ENCODE data around the gene CXCR3. TPM values are rescaled to one million over a fixed set of nuclear protein-coding genes. Genes with fewer than 3 reads are reported as not detected.

Gene CXCR3
- total RNA-seq, 1 experiment from 2014 or later, result not detected

DNA sequence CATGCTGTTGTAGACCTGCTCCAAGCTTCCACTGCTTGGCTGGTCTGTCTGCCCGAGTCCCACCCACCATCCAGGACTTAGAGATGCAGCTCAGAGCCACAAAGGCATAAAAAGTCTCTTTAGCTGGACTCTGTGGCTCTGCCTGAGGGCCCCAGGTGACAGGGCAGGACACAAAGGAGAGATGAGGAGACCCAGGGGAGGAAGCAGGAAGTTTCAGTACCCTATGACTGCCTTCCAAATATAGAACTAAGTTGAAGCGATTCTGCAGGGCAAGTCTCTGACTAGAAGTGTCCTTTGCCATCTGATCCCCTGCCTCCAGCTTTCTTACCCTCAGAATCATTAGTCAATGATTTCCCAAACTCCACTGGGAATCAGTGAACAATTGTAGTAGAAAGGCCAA is 11.2 kb upstream of the CXCR3 start:
- H3K27me3 ChIP-seq (ENCODE audit: insufficient read depth, low read length), result no peaks in the 10 kb centered on the region
- no peak overlapping the region for H3K4me2 ChIP-seq (ENCODE audit: low read length)
- DNase-seq (ENCODE audit: low read depth, low spot score) (no peak), ATAC-seq (no peak)
- no peaks in the 10 kb centered on the region for H4K20me1 ChIP-seq (ENCODE audit: insufficient read depth)
- no peak overlapping the region for H3K4me3 ChIP-seq (replicated peaks in 1 of 2; ENCODE audit: low read depth in 1 of 2, low read length in 2 of 2)
- intact Hi-C loops (cut with micrococcal nuclease), result no loop called here
- ChIA-PET POLR2A (no interaction called here), RAD21 (ENCODE audit: low non-redundant PET in 1 of 2, low total read pairs in 2 of 2, uncharacterized antibody in 2 of 2, unreplicated experiment in 2 of 2) (no interaction called here), CTCF (no interaction called here)
- no peaks in the 10 kb centered on the region for H3K36me3 ChIP-seq (ENCODE audit: control insufficient read depth in 1 of 2, insufficient read depth in 2 of 2, low read length in 2 of 2)
- H3K9me2 ChIP-seq (ENCODE audit: insufficient read depth), result no peaks in the 10 kb centered on the region
- TF ChIP-seq, protein P1, sequence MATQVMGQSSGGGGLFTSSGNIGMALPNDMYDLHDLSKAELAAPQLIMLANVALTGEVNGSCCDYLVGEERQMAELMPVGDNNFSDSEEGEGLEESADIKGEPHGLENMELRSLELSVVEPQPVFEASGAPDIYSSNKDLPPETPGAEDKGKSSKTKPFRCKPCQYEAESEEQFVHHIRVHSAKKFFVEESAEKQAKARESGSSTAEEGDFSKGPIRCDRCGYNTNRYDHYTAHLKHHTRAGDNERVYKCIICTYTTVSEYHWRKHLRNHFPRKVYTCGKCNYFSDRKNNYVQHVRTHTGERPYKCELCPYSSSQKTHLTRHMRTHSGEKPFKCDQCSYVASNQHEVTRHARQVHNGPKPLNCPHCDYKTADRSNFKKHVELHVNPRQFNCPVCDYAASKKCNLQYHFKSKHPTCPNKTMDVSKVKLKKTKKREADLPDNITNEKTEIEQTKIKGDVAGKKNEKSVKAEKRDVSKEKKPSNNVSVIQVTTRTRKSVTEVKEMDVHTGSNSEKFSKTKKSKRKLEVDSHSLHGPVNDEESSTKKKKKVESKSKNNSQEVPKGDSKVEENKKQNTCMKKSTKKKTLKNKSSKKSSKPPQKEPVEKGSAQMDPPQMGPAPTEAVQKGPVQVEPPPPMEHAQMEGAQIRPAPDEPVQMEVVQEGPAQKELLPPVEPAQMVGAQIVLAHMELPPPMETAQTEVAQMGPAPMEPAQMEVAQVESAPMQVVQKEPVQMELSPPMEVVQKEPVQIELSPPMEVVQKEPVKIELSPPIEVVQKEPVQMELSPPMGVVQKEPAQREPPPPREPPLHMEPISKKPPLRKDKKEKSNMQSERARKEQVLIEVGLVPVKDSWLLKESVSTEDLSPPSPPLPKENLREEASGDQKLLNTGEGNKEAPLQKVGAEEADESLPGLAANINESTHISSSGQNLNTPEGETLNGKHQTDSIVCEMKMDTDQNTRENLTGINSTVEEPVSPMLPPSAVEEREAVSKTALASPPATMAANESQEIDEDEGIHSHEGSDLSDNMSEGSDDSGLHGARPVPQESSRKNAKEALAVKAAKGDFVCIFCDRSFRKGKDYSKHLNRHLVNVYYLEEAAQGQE (IDR thresholded peaks at IDR 0.05; ENCODE audit: low read depth), result no peak
- TF ChIP-seq CBX3 (IDR thresholded peaks at IDR 0.05; ENCODE audit: low read depth) (no peak), EZH2phosphoT487 (IDR thresholded peaks at IDR 0.05; ENCODE audit: borderline replicate concordance) (no peak), YY1 (IDR thresholded peaks at IDR 0.05; ENCODE audit: extremely low read depth, insufficient replicate concordance, low read depth, low read length) (no peak), POLR2AphosphoS5 (IDR thresholded peaks at IDR 0.05; ENCODE audit: low read depth, low read length) (no peak), POLR2A (IDR thresholded peaks at IDR 0.05; ENCODE audit: borderline replicate concordance, extremely low read depth, insufficient read depth, insufficient read length) (no peak), SIN3A (IDR thresholded peaks at IDR 0.05; ENCODE audit: low read depth) (no peak), ZNF274 (IDR thresholded peaks at IDR 0.05; ENCODE audit: low read depth, low read length) (no peak), TCF7L2 (IDR thresholded peaks at IDR 0.05; ENCODE audit: borderline replicate concordance, extremely low read depth, insufficient read depth, insufficient read length) (no peak), EGR1 (IDR thresholded peaks at IDR 0.05; ENCODE audit: low read depth) (no peak), FOSL1 (IDR thresholded peaks at IDR 0.05; ENCODE audit: low read depth) (no peak), SP1 (IDR thresholded peaks at IDR 0.05; ENCODE audit: low read depth) (no peak), RAD21 (IDR thresholded peaks at IDR 0.05; ENCODE audit: low read depth) (no peak), ELF1 (IDR thresholded peaks at IDR 0.05; ENCODE audit: borderline replicate concordance, low read depth) (no peak)
- TF ChIP-seq, protein P2, sequence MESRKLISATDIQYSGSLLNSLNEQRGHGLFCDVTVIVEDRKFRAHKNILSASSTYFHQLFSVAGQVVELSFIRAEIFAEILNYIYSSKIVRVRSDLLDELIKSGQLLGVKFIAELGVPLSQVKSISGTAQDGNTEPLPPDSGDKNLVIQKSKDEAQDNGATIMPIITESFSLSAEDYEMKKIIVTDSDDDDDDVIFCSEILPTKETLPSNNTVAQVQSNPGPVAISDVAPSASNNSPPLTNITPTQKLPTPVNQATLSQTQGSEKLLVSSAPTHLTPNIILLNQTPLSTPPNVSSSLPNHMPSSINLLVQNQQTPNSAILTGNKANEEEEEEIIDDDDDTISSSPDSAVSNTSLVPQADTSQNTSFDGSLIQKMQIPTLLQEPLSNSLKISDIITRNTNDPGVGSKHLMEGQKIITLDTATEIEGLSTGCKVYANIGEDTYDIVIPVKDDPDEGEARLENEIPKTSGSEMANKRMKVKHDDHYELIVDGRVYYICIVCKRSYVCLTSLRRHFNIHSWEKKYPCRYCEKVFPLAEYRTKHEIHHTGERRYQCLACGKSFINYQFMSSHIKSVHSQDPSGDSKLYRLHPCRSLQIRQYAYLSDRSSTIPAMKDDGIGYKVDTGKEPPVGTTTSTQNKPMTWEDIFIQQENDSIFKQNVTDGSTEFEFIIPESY (IDR thresholded peaks at IDR 0.05; ENCODE audit: extremely low read depth, insufficient replicate concordance, low read length), result no peak
- TF ChIP-seq, protein P3, sequence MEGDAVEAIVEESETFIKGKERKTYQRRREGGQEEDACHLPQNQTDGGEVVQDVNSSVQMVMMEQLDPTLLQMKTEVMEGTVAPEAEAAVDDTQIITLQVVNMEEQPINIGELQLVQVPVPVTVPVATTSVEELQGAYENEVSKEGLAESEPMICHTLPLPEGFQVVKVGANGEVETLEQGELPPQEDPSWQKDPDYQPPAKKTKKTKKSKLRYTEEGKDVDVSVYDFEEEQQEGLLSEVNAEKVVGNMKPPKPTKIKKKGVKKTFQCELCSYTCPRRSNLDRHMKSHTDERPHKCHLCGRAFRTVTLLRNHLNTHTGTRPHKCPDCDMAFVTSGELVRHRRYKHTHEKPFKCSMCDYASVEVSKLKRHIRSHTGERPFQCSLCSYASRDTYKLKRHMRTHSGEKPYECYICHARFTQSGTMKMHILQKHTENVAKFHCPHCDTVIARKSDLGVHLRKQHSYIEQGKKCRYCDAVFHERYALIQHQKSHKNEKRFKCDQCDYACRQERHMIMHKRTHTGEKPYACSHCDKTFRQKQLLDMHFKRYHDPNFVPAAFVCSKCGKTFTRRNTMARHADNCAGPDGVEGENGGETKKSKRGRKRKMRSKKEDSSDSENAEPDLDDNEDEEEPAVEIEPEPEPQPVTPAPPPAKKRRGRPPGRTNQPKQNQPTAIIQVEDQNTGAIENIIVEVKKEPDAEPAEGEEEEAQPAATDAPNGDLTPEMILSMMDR (IDR thresholded peaks at IDR 0.05 in 2 of 3, conservative IDR thresholded peaks at IDR 0.05 in 1 of 3; ENCODE audit: borderline replicate concordance in 1 of 3, insufficient read depth in 1 of 3, low read depth in 2 of 3, low read length in 2 of 3), result no peak
- TF ChIP-seq, protein P4, sequence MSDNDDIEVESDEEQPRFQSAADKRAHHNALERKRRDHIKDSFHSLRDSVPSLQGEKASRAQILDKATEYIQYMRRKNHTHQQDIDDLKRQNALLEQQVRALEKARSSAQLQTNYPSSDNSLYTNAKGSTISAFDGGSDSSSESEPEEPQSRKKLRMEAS (IDR thresholded peaks at IDR 0.05), result no peak
- TF ChIP-seq, protein P5, sequence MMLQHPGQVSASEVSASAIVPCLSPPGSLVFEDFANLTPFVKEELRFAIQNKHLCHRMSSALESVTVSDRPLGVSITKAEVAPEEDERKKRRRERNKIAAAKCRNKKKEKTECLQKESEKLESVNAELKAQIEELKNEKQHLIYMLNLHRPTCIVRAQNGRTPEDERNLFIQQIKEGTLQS (IDR thresholded peaks at IDR 0.05), result no peak
- BruUV-seq (replicated peaks), result no TSS peak
- no peak overlapping the region for H2AFZ ChIP-seq (ENCODE audit: low read depth, low read length, poor library complexity, severe bottlenecking)
- H3K4me1 ChIP-seq (ENCODE audit: control insufficient read depth in 1 of 2, insufficient read depth in 2 of 2, low read length in 2 of 2), result no peaks in the 10 kb centered on the region
- no peak overlapping the region for H3K27ac ChIP-seq (ENCODE audit: low read depth, low read length)
- H3K9me3 ChIP-seq (ENCODE audit: control insufficient read depth in 1 of 2, insufficient read depth in 1 of 2, low read depth in 1 of 2, low read length in 2 of 2), result no peaks in the 10 kb centered on the region
- H3K9ac ChIP-seq (ENCODE audit: low read length), result no peak overlapping the region
- H3K79me2 ChIP-seq (ENCODE audit: insufficient read depth, low read length), result no peaks in the 10 kb centered on the region

Data from HCT116 (cell line).